Natural killer cell (primary cell): ENCODE measurements around the gene RPL6. TPM values are rescaled to one million over a fixed set of nuclear protein-coding genes. Genes with fewer than 3 reads are reported as not detected.
A peak's percentile ranks its signal among the peaks of the same experiment; 100 is the strongest.

Source experiments
- ATAC-seq, 3 donors: fragments of 150-1000 bp in 2 of 3; fragments of 200-7000 bp in 1 of 3; cut with Tn5 transposase; 1 replicate in 1 of 3; 2 replicates in 2 of 3; pipeline ENCODE4 v1.10.0; 2021; ENCODE audit warnings: mild to moderate bottlenecking in 2 of 3, moderate library complexity in 2 of 3
- DNase-seq, 2 donors: peaks; one replicate each; pipeline versions ENCODE4 v3.0.0 to v3.0.0-alpha.2; 2013 to 2021; ENCODE audit warnings: mixed read lengths in 1 of 2
- H3K27ac ChIP-seq: one replicate; pipeline ENCODE4 v1.5.1; 2013; ENCODE audit warnings: mild to moderate bottlenecking, low read length
- H3K27me3 ChIP-seq: one replicate; pipeline ENCODE4 v1.6.1; 2013; ENCODE audit warnings: low read length; ENCODE audit not compliant: control insufficient read depth, insufficient read depth
- H3K36me3 ChIP-seq: one replicate; pipeline ENCODE4 v1.6.1; 2013; ENCODE audit warnings: low read length; ENCODE audit not compliant: control insufficient read depth, insufficient read depth
- H3K4me1 ChIP-seq: one replicate; pipeline ENCODE4 v1.6.1; 2013; ENCODE audit warnings: low read length; ENCODE audit not compliant: control insufficient read depth, insufficient read depth
- H3K4me3 ChIP-seq: one replicate; pipeline ENCODE4 v1.5.1; 2013; ENCODE audit warnings: low read length
- H3K9me3 ChIP-seq: one replicate; pipeline ENCODE4 v1.6.1; 2013; ENCODE audit warnings: low read length; ENCODE audit not compliant: control insufficient read depth, insufficient read depth
- H3K27ac Mint-ChIP-seq, 2 donors: one replicate each; pipeline ENCODE4 v1.8.0; 2022; ENCODE audit warnings: mild to moderate bottlenecking in 2 of 2, mixed read lengths in 2 of 2, moderate library complexity in 1 of 2
- H3K27me3 Mint-ChIP-seq, 2 donors: one replicate each; pipeline ENCODE4 v1.8.0; 2022; ENCODE audit warnings: low read depth in 2 of 2, mixed read lengths in 2 of 2
- H3K36me3 Mint-ChIP-seq: one replicate; pipeline ENCODE4 v1.8.0; 2022; ENCODE audit warnings: mixed read lengths
- H3K4me1 Mint-ChIP-seq, 2 donors: one replicate each; pipeline ENCODE4 v1.8.0; 2022; ENCODE audit warnings: mixed read lengths in 2 of 2
- H3K4me3 Mint-ChIP-seq: one replicate; pipeline ENCODE4 v1.8.0; 2022; ENCODE audit warnings: mild to moderate bottlenecking, moderate library complexity, mixed read lengths
- H3K9me3 Mint-ChIP-seq, 2 donors: one replicate each; pipeline ENCODE4 v1.8.0; 2022; ENCODE audit warnings: mixed read lengths in 2 of 2
- CTCF ChIP-seq: fragments of 200-600 bp; IDR thresholded peaks from one replicate; pipeline ENCODE4 v1.8.0; 2022; ENCODE audit warnings: antibody characterized with exemption
- WGBS: methylation state at CpG from one replicate; pipeline ENCODE4 v1.1.7; 2013; ENCODE audit warnings: missing lambda C conversion rate; ENCODE audit not compliant: insufficient coverage; 5-methylcytosine and 5-hydroxymethylcytosine counted together
- intact Hi-C: fragments of 100-400 bp; cut with micrococcal nuclease; formaldehyde crosslinking; loops from one replicate; pipeline ENCODE4 v1.14.2; 2022
- total RNA-seq, 4 donors: library from RNA; stranded (reverse); fragments of 120-200 nt in 1 of 4; gene quantifications; one replicate each; pipeline versions ENCODE4 v1.2.3 to v1.2.4, GENCODE V29; 2013 to 2022

The RPL6 gene
- total RNA-seq, 3 donors from 2014 or later (not counting 1 experiment from before 2014, with no cell fraction given): 893 to 1,024 (median 955) TPM

- Mint-ChIP-seq H3K4me3 (peak overlapping the region; percentile 96), H3K4me1 (peaks cover 42 to 44% of the 10 kb centered on the region in 2 donors), H3K27ac (peak overlapping the region; percentile 97 to 100), H3K27me3 (no peaks in the 10 kb centered on the region), H3K36me3 (no peaks in the 10 kb centered on the region), H3K9me3 (no peaks in the 10 kb centered on the region)
- DNase-seq (no peak), ATAC-seq (no peak)
- Histone ChIP-seq H3K4me1 (peaks cover 26% of the 10 kb centered on the region), H3K4me3 (no peak overlapping the region), H3K27me3 (no peaks in the 10 kb centered on the region), H3K36me3 (no peaks in the 10 kb centered on the region), H3K27ac (no peak overlapping the region), H3K9me3 (no peaks in the 10 kb centered on the region)
- 87% methylated on average over 3 of the region's 3 CpGs for WGBS
- intact Hi-C loops: no loop called here
- no peak for TF ChIP-seq CTCF
These were observed 11.3 kb upstream of the RPL6 start for GRCh38 chr12:112420740-112421139.

- H3K9me3 ChIP-seq: no peaks in the 10 kb centered on the region
- 4% methylated on average over 29 of the region's 31 CpGs for WGBS
- TF ChIP-seq CTCF: no peak
- no peaks in the 10 kb centered on the region for H3K27me3 Mint-ChIP-seq
- H3K36me3 Mint-ChIP-seq: no peaks in the 10 kb centered on the region
- no peaks in the 10 kb centered on the region for H3K27me3 ChIP-seq
- no peaks in the 10 kb centered on the region for H3K9me3 Mint-ChIP-seq
- H3K27ac ChIP-seq: peak overlapping the region; percentile 94
- peaks cover 23% of the 10 kb centered on the region for H3K4me1 ChIP-seq
- intact Hi-C loops: loop anchor here (1.0 kb wide), 1 partner anchor 10 kb away; the partner anchor contains the start of gene RPL6
- H3K4me1 Mint-ChIP-seq: peaks cover 42 to 43% of the 10 kb centered on the region in 2 donors
- no peaks in the 10 kb centered on the region for H3K36me3 ChIP-seq
- H3K4me3 Mint-ChIP-seq: peak overlapping the region; percentile 96
- H3K4me3 ChIP-seq: peak overlapping the region; percentile 96
- ATAC-seq (peak in 2 of 3 donors; percentile 56 to 65), DNase-seq (no peak)
- peak overlapping the region; percentile 97 to 100 for H3K27ac Mint-ChIP-seq
These were observed 10.1 kb upstream of the RPL6 start for GRCh38 chr12:112419297-112420133.

GRCh38 chr12:112418608-112419296 is 9.3 kb upstream of the RPL6 start, which contains the start of gene PTPN11:
PTPN11 (plus strand) TSS chr12:112418947; CDS start chr12:112419112, 165 bp downstream.
- Mint-ChIP-seq H3K4me1 (peaks cover 35 to 36% of the 10 kb centered on the region in 2 donors), H3K9me3 (no peaks in the 10 kb centered on the region), H3K36me3 (no peaks in the 10 kb centered on the region), H3K4me3 (peak within 1 kb of the TSS; percentile 97), H3K27ac (peak within 1 kb of the TSS; percentile 97 to 100), H3K27me3 (no peaks in the 10 kb centered on the region)
- WGBS: under 1% methylated on average over 89 of the region's 89 CpGs
- Histone ChIP-seq H3K4me1 (peaks cover 23% of the 10 kb centered on the region), H3K27ac (peak within 1 kb of the TSS; percentile 94), H3K36me3 (no peaks in the 10 kb centered on the region), H3K27me3 (no peaks in the 10 kb centered on the region), H3K9me3 (no peaks in the 10 kb centered on the region), H3K4me3 (peak within 1 kb of the TSS; percentile 96)
- intact Hi-C loops: loop anchor here (1.0 kb wide), 1 partner anchor 9 kb away; the partner anchor contains the start of gene RPL6
- peak; percentile 49 for TF ChIP-seq CTCF
- DNase-seq (peak; percentile 91 to 95), ATAC-seq (peak; percentile 85 to 95 (median 87))
